Measurements from ENCODE around the gene GLS. TPM values are rescaled to one million over a fixed set of nuclear protein-coding genes. Genes with fewer than 3 reads are reported as not detected.

Gene GLS
- total and polyA plus RNA-seq, 9 of the 15 experiments (the other 6 are each of a cell fraction or from before 2014, with no cell fraction given) = 13.7 to 77.5 (median 48.2) TPM

DNA sequence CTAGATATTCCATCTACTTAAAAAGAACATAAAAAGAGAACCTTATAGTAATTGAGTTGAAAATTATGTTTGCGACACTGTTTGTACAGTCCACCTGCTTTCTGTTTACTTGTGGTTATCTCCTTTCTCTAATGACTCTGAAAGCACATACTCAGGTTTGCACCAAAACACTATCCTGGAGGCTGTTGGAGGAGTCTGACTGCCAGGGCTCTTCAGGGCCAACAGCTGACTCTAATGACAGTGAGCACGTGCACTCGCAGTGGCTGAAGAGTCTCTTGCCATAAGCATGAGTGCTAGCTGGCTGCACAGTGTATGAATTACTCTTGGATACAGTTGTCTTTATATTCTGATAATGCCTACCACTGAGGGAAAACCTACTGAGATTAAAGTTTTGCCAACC is 16.7 kb upstream of the GLS start:
- Histone ChIP-seq H3K27ac (ENCODE audit: extremely low read depth, low read depth, low read length) (no peak overlapping the region), H3K36me3 (ENCODE audit: control insufficient read depth, insufficient read depth, low read length) (no peaks in the 10 kb centered on the region), H3K4me2 (ENCODE audit: insufficient read depth, low read length) (no peak overlapping the region), H3K4me1 (replicated peaks in 1 of 2; ENCODE audit: control insufficient read depth in 2 of 2, insufficient read depth in 2 of 2, low read length in 2 of 2) (no peaks in the 10 kb centered on the region), H3K4me3 (no peak overlapping the region), H3K9me3 (replicated peaks; ENCODE audit: control insufficient read depth, insufficient read depth, low read depth, low read length) (no peaks in the 10 kb centered on the region), H2AFZ (ENCODE audit: low read depth, low read length) (no peak overlapping the region), H3K27me3 (ENCODE audit: control insufficient read depth in 2 of 2, insufficient read depth in 2 of 2, low read length in 2 of 2) (no peaks in the 10 kb centered on the region), H3K9me1 (ENCODE audit: control insufficient read depth, insufficient read depth, low read length) (no peaks in the 10 kb centered on the region), H3K9ac (ENCODE audit: insufficient read depth in 1 of 2, low read depth in 2 of 2, low read length in 2 of 2) (no peak overlapping the region), H3K79me2 (ENCODE audit: control insufficient read depth, insufficient read depth, low read length) (no peaks in the 10 kb centered on the region), H4K20me1 (replicated peaks; ENCODE audit: control insufficient read depth, insufficient read depth, low read length) (no peaks in the 10 kb centered on the region)
- BruUV-seq (replicated peaks) = no TSS peak
- DNase-seq (ENCODE audit: extremely low read depth in 1 of 4, low spot score in 3 of 4) (no peak), FAIRE-seq (no peak), ATAC-seq (no peak)
- peak; percentile 74 for TF ChIP-seq BHLHE40 (IDR thresholded peaks at IDR 0.05; ENCODE audit: low read length)
- no peak for TF ChIP-seq L3MBTL2 (IDR thresholded peaks at IDR 0.05)
- ChIA-PET CTCF (ENCODE audit: low intra/inter-chr PET ratio) (interaction anchor here (0.7 kb wide), 1 partner anchor 11 kb away, joined by 3 read pairs; no protein-coding TSS in a partner anchor), POLR2A (no interaction called here)
- in situ Hi-C loops (cut with MboI) = no loop called here
- intact Hi-C loops (cut with micrococcal nuclease) = no loop called here
- WGBS (ENCODE audit: insufficient coverage, low coverage, missing lambda C conversion rate) = 14% methylated on average over 3 of the region's 3 CpGs

DNA sequence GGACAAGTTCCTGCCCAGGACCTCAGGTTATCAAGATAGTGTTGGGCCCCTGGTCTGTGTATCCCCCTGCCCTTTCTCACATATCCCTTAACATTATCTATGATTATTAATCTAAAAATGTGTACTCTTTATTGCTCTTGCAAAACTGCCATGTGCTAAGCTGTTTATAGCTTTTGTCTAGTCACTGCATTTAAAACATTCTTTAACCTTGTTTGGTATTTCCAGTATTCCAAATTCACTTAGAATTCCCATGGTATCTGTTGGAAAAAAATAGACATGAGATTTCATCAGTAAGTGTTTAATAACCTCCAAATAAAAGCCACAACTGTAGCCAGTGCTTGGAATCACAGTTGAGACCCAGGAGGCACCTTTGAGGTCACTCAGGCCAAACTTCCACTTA is 16.2 kb upstream of the GLS start:
- ChIA-PET CTCF (ENCODE audit: low intra/inter-chr PET ratio) (interaction anchor here (0.7 kb wide), 1 partner anchor 11 kb away, joined by 3 read pairs; no protein-coding TSS in a partner anchor), POLR2A (no interaction called here)
- TF ChIP-seq MYBL2 (IDR thresholded peaks at IDR 0.05; ENCODE audit: low read depth) = no peak
- no peak for TF ChIP-seq MYBL2 (CRISPR knock-in tag; IDR thresholded peaks at IDR 0.05; ENCODE audit: borderline replicate concordance)
- TF ChIP-seq LEF1 (IDR thresholded peaks at IDR 0.05) = no peak
- TF ChIP-seq, protein P1, sequence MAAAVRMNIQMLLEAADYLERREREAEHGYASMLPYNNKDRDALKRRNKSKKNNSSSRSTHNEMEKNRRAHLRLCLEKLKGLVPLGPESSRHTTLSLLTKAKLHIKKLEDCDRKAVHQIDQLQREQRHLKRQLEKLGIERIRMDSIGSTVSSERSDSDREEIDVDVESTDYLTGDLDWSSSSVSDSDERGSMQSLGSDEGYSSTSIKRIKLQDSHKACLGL (CRISPR knock-in tag; IDR thresholded peaks at IDR 0.05; ENCODE audit: borderline replicate concordance, poor library complexity, severe bottlenecking) = no peak
- no peak for TF ChIP-seq CXXC5 (CRISPR knock-in tag; IDR thresholded peaks at IDR 0.05)
- TF ChIP-seq PPARD (CRISPR knock-in tag; IDR thresholded peaks at IDR 0.05) = no peak
- TF ChIP-seq ZNF644 (tag; IDR thresholded peaks at IDR 0.05; ENCODE audit: low read depth) = no peak
- TF ChIP-seq, protein P2, sequence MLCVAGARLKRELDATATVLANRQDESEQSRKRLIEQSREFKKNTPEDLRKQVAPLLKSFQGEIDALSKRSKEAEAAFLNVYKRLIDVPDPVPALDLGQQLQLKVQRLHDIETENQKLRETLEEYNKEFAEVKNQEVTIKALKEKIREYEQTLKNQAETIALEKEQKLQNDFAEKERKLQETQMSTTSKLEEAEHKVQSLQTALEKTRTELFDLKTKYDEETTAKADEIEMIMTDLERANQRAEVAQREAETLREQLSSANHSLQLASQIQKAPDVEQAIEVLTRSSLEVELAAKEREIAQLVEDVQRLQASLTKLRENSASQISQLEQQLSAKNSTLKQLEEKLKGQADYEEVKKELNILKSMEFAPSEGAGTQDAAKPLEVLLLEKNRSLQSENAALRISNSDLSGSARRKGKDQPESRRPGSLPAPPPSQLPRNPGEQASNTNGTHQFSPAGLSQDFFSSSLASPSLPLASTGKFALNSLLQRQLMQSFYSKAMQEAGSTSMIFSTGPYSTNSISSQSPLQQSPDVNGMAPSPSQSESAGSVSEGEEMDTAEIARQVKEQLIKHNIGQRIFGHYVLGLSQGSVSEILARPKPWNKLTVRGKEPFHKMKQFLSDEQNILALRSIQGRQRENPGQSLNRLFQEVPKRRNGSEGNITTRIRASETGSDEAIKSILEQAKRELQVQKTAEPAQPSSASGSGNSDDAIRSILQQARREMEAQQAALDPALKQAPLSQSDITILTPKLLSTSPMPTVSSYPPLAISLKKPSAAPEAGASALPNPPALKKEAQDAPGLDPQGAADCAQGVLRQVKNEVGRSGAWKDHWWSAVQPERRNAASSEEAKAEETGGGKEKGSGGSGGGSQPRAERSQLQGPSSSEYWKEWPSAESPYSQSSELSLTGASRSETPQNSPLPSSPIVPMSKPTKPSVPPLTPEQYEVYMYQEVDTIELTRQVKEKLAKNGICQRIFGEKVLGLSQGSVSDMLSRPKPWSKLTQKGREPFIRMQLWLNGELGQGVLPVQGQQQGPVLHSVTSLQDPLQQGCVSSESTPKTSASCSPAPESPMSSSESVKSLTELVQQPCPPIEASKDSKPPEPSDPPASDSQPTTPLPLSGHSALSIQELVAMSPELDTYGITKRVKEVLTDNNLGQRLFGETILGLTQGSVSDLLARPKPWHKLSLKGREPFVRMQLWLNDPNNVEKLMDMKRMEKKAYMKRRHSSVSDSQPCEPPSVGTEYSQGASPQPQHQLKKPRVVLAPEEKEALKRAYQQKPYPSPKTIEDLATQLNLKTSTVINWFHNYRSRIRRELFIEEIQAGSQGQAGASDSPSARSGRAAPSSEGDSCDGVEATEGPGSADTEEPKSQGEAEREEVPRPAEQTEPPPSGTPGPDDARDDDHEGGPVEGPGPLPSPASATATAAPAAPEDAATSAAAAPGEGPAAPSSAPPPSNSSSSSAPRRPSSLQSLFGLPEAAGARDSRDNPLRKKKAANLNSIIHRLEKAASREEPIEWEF (CRISPR knock-in tag; IDR thresholded peaks at IDR 0.05) = no peak
- TF ChIP-seq PHF20 (IDR thresholded peaks at IDR 0.05; ENCODE audit: partially characterized antibody) = no peak
- TF ChIP-seq CHD2 (IDR thresholded peaks at IDR 0.05; ENCODE audit: low read depth, low read length) = no peak
- Histone ChIP-seq H3K27me3 (ENCODE audit: control insufficient read depth in 2 of 2, insufficient read depth in 2 of 2, low read length in 2 of 2) (no peaks in the 10 kb centered on the region), H3K27ac (ENCODE audit: extremely low read depth, low read depth, low read length) (no peak overlapping the region), H3K36me3 (ENCODE audit: control insufficient read depth, insufficient read depth, low read length) (no peaks in the 10 kb centered on the region), H3K4me3 (no peak overlapping the region), H4K20me1 (replicated peaks; ENCODE audit: control insufficient read depth, insufficient read depth, low read length) (no peaks in the 10 kb centered on the region), H2AFZ (ENCODE audit: low read depth, low read length) (no peak overlapping the region), H3K9me1 (ENCODE audit: control insufficient read depth, insufficient read depth, low read length) (no peaks in the 10 kb centered on the region), H3K9me3 (replicated peaks; ENCODE audit: control insufficient read depth, insufficient read depth, low read depth, low read length) (no peaks in the 10 kb centered on the region), H3K79me2 (ENCODE audit: control insufficient read depth, insufficient read depth, low read length) (no peaks in the 10 kb centered on the region), H3K9ac (ENCODE audit: insufficient read depth in 1 of 2, low read depth in 2 of 2, low read length in 2 of 2) (no peak overlapping the region), H3K4me2 (ENCODE audit: insufficient read depth, low read length) (no peak overlapping the region), H3K4me1 (replicated peaks in 1 of 2; ENCODE audit: control insufficient read depth in 2 of 2, insufficient read depth in 2 of 2, low read length in 2 of 2) (no peaks in the 10 kb centered on the region)
- ATAC-seq = no peak
- no peak for DNase-seq (ENCODE audit: extremely low read depth in 1 of 4, low spot score in 3 of 4)
- in situ Hi-C loops (cut with MboI) (no loop called here), intact Hi-C loops (cut with micrococcal nuclease) (no loop called here)
- no peak for FAIRE-seq
- no TSS peak for BruUV-seq (replicated peaks)

Data from K562 (cell line).